Activated naive CD8-positive, alpha-beta T cell treated with anti-CD3 and anti-CD28 coated beads, Interleukin-2, amount 10 ng/mL, durations not matched to agents 7 days and 5 days (primary cell): ENCODE data around the gene TUBGCP5. TPM values are rescaled to one million over a fixed set of nuclear protein-coding genes. Genes with fewer than 3 reads are reported as not detected.

Experiments used
- ATAC-seq: fragments of 150-1000 bp; cut with Tn5 transposase; one replicate; pipeline ENCODE4 v1.10.0; 2021; ENCODE audit warnings: low read depth, moderate library complexity
- POLR2A ChIA-PET: fragments of 350-600 bp; sonication (Branson Sonifier 250); formaldehyde crosslinking; loops from one replicate; lab custom pipeline; 2021; ENCODE audit warnings: antibody characterized with exemption; lab: Charles Lee
- DNase-seq: peaks from one replicate; pipeline ENCODE4 v3.0.0; 2021
- H3K27ac Mint-ChIP-seq: one replicate; pipeline ENCODE4 v1.8.0; 2022; ENCODE audit warnings: mild to moderate bottlenecking, mixed read lengths
- H3K27me3 Mint-ChIP-seq: one replicate; pipeline ENCODE4 v1.8.0; 2022; ENCODE audit warnings: mild to moderate bottlenecking, moderate library complexity, mixed read lengths
- H3K36me3 Mint-ChIP-seq: one replicate; pipeline ENCODE4 v1.8.0; 2021; ENCODE audit warnings: mild to moderate bottlenecking, mixed read lengths
- H3K4me1 Mint-ChIP-seq: one replicate; pipeline ENCODE4 v1.8.0; 2021; ENCODE audit warnings: mixed read lengths
- H3K4me3 Mint-ChIP-seq: one replicate; pipeline ENCODE4 v1.8.0; 2022; ENCODE audit warnings: mild to moderate bottlenecking, moderate library complexity, mixed read lengths
- H3K9me3 Mint-ChIP-seq: one replicate; pipeline ENCODE4 v1.8.0; 2021; ENCODE audit warnings: mixed read lengths
- total RNA-seq, 2 experiments: library from RNA; stranded (reverse); gene quantifications; one replicate each; pipeline ENCODE4 v1.2.3, GENCODE V29; 2021

TUBGCP5 gene
- total RNA-seq, 2 experiments from 2014 or later = 20.4 to 20.8 TPM

DNA sequence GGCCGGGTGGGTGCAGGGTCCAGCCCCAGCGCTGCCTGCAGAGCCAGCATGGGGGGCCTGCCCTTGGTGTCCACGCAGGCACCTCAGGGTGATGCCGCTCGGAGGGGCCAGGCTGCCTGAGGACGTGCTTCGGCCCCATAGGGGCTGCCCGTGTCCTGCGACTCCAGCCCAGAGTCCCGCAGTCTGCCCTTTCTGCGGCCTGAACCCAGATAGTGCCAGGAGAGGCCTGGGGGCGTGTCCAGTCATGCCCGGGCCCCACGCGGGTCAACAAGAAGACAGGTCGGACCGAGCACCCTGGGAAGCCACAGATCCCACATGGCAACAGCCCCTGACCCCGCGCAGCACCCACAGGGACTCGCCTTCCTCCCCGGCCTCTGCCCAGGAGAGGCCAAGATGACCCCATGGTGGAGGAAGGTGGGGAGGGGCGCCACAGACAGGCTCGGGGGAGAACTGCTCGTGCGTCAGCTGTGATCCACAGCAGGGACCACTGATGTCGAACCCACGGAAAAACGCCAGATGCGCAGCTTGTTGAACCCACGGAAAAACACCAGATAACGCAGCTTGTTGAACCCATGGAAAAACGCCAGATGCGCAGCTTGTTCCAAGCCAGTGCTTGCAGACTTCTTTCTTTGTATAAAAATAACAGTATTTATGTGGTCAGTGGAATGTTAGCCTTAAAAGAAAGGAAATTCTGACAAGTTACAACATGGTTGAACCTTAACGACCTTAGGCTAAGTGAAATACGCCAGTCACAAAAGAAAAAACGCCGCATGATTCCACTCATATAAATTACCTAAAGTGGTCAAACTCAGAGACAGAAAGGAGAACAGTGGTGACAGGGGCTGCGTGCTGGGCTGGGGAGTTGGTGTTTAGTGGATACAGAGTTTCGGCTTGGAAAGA, 87.7 kb downstream of the TUBGCP5 start:
- Mint-ChIP-seq H3K27ac (no peak overlapping the region), H3K4me1 (peaks cover 10% of the 10 kb centered on the region), H3K9me3 (no peaks in the 10 kb centered on the region), H3K36me3 (no peaks in the 10 kb centered on the region), H3K4me3 (no peak overlapping the region), H3K27me3 (peaks cover 8% of the 10 kb centered on the region)
- ATAC-seq (no peak), DNase-seq (no peak)
- POLR2A ChIA-PET = no interaction called here

DNA sequence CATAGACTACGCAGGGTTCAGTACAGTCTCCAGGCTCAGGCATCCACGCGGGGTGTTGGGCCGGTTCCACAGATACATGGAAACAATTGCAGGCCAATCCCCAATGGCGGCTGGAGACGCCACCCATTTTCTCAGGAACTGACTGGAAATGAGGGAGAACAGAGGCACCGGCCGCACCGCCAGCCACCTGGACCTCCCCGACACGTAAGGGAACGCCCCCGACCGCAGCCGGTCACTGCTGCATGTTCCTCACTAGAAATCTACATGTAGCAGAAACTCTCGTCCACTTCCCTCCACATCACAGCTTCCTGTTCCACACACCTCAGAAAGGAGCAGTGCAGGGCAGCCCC, 88.4 kb downstream of the TUBGCP5 start:
- Mint-ChIP-seq H3K27me3 (peaks cover 8% of the 10 kb centered on the region), H3K36me3 (no peaks in the 10 kb centered on the region), H3K4me3 (no peak overlapping the region), H3K9me3 (no peaks in the 10 kb centered on the region), H3K27ac (no peak overlapping the region), H3K4me1 (peaks cover 10% of the 10 kb centered on the region)
- POLR2A ChIA-PET = no interaction called here
- no peak for ATAC-seq
- no peak for DNase-seq

- Mint-ChIP-seq H3K4me1 (peaks cover 10% of the 10 kb centered on the region), H3K9me3 (no peaks in the 10 kb centered on the region), H3K27ac (no peak overlapping the region), H3K27me3 (peaks cover 8% of the 10 kb centered on the region), H3K36me3 (no peaks in the 10 kb centered on the region), H3K4me3 (no peak overlapping the region)
- ATAC-seq (no peak), DNase-seq (no peak)
- POLR2A ChIA-PET = no interaction called here
Observed at GRCh38 chr15:22950256-22950990, 88.9 kb downstream of the TUBGCP5 start.

Other genes with a start within 250 kb of the TUBGCP5 start
- gene NIPA2, start 200.9 kb downstream of the TUBGCP5 start, total RNA-seq = 10 to 100 TPM; 42.2 to 47.9 TPM
- gene CYFIP1, start 59.2 kb downstream of the TUBGCP5 start, total RNA-seq = 10 to 100 TPM; 12.6 to 12.7 TPM
- gene GOLGA6L1, start 97.3 kb upstream of the TUBGCP5 start, total RNA-seq = not detected